Osteocyte (in vitro differentiated cells): ENCODE measurements around the gene LTV1. TPM values are rescaled to one million over a fixed set of nuclear protein-coding genes. Genes with fewer than 3 reads are reported as not detected.

Source experiments
- DNase-seq: peaks from one replicate; pipeline ENCODE4 v3.0.0; 2021; ENCODE audit warnings: mixed read lengths; ENCODE audit not compliant: unreplicated experiment; ENCODE audit errors: extremely low spot score
- H3K27ac Mint-ChIP-seq: one replicate; pipeline ENCODE4 v1.8.0; 2021; ENCODE audit warnings: mild to moderate bottlenecking, mixed read lengths; ENCODE audit not compliant: unreplicated experiment
- H3K27me3 Mint-ChIP-seq: one replicate; pipeline ENCODE4 v1.8.0; 2021; ENCODE audit warnings: mixed read lengths; ENCODE audit not compliant: unreplicated experiment
- H3K36me3 Mint-ChIP-seq: one replicate; pipeline ENCODE4 v1.8.0; 2021; ENCODE audit warnings: mixed read lengths; ENCODE audit not compliant: unreplicated experiment
- H3K4me1 Mint-ChIP-seq: one replicate; pipeline ENCODE4 v1.8.0; 2021; ENCODE audit warnings: mixed read lengths; ENCODE audit not compliant: unreplicated experiment
- H3K4me3 Mint-ChIP-seq: one replicate; pipeline ENCODE4 v1.8.0; 2021; ENCODE audit warnings: mild to moderate bottlenecking, moderate library complexity, mixed read lengths; ENCODE audit not compliant: unreplicated experiment
- H3K9me3 Mint-ChIP-seq: one replicate; pipeline ENCODE4 v1.8.0; 2021; ENCODE audit warnings: mixed read lengths; ENCODE audit not compliant: unreplicated experiment
- total RNA-seq: library from RNA; stranded (reverse); gene quantifications from 2 replicates; pipeline ENCODE4 v1.2.1, GENCODE V29; 2021
- TF ChIP-seq, protein P1 (sequence below): fragments of 200-600 bp; sonication (generic); IDR thresholded peaks from 2 replicates; pipeline ENCODE4 v1.5.0; 2021; ENCODE audit warnings: antibody characterized with exemption, mild to moderate bottlenecking, moderate library complexity

The LTV1 gene
- total RNA-seq, 1 donor from 2014 or later, result 20.3 TPM

DNA sequence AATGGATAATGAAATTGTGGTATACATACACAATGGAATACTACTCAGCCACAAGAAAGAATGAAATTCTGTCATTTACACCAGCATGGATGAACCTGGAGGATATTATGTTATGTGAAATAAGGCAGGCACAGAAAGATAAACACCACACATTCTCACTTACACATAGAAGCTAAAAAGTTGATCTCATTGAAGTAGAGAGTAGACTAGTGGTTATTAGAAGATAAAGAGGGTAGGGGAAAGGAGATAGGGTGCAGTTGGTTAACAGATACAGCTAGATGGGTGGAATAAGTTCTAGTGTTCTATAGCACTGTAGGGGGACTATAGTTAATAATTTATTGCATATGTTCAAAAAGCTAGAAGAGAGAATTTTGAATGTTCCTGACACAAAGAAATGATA, 25.5 kb upstream of the LTV1 start:
- Mint-ChIP-seq H3K4me1 (peaks cover 13% of the 10 kb centered on the region), H3K9me3 (no peaks in the 10 kb centered on the region), H3K36me3 (peaks cover 46% of the 10 kb centered on the region), H3K27ac (no peak overlapping the region), H3K4me3 (no peak overlapping the region), H3K27me3 (no peaks in the 10 kb centered on the region)
- TF ChIP-seq, protein P1, sequence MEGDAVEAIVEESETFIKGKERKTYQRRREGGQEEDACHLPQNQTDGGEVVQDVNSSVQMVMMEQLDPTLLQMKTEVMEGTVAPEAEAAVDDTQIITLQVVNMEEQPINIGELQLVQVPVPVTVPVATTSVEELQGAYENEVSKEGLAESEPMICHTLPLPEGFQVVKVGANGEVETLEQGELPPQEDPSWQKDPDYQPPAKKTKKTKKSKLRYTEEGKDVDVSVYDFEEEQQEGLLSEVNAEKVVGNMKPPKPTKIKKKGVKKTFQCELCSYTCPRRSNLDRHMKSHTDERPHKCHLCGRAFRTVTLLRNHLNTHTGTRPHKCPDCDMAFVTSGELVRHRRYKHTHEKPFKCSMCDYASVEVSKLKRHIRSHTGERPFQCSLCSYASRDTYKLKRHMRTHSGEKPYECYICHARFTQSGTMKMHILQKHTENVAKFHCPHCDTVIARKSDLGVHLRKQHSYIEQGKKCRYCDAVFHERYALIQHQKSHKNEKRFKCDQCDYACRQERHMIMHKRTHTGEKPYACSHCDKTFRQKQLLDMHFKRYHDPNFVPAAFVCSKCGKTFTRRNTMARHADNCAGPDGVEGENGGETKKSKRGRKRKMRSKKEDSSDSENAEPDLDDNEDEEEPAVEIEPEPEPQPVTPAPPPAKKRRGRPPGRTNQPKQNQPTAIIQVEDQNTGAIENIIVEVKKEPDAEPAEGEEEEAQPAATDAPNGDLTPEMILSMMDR, result no peak
- no peak for DNase-seq

DNA sequence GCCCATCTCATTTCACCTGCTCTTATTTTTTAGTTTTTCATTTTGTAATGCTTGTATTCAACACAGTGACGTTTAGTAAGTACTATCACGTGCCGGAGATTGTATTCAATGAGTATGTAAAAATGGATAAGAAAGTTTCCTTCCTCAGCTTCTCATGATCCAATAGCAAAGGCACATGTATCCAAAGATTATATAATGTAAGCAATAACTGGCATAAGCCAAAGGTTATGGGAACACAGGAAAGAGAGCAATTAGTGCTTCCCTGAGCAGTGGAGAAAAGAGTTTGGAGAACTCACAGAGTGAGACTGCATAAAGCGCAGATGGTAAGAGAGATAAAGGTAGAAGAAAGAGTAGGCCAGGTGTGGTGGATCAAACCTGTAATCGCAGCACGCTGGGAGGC, 21.8 kb upstream of the LTV1 start:
- Mint-ChIP-seq H3K36me3 (peaks cover 45% of the 10 kb centered on the region), H3K27ac (no peak overlapping the region), H3K4me1 (peaks cover 38% of the 10 kb centered on the region), H3K27me3 (no peaks in the 10 kb centered on the region), H3K4me3 (no peak overlapping the region), H3K9me3 (no peaks in the 10 kb centered on the region)
- DNase-seq, result no peak
- TF ChIP-seq, protein P1, result no peak

DNA sequence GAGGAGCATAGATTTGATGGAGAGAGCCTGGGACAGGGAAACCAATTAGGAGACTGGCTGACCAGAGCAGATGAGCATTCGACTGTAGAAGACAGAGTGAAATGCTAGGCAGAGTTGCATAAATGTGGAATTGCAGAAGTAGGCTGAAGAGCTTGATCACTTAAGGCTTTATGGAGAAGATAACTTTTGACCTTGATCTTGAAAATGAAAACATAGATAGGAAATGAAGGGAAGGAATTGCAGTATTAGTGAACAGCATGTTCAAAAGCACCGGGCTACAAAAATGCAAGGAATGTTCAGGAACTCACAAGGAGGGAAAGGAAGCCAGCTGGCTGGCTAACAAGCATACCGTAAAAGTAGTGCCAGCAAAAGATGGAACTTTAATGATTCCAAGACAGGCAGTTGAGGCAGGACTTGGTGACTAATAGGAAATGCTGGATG, 20.5 kb upstream of the LTV1 start:
- Mint-ChIP-seq H3K27me3 (no peaks in the 10 kb centered on the region), H3K9me3 (no peaks in the 10 kb centered on the region), H3K4me3 (no peak overlapping the region), H3K36me3 (peaks cover 41% of the 10 kb centered on the region), H3K4me1 (peaks cover 38% of the 10 kb centered on the region), H3K27ac (peak overlapping the region; percentile 63)
- no peak for DNase-seq
- TF ChIP-seq, protein P1, result no peak

DNA sequence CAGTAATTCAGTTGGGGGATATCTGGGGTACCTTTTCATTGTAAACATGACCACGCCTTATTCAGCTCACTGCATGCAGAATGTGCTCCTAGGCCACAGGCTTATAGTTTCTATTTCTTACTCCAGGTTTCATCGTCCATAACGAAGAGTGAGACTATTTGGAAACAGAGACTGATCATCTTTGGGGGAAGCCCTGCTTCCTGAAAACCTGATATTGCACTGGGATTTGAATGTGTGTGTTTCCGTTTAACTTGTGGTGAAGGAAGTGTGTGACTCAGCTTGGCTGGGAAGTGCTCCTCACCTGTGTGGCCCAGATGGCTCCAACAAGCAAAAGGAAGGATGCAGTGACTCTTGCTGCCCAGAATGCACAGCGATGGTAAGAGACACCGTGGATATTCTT, 19.6 kb upstream of the LTV1 start:
- TF ChIP-seq, protein P1, result no peak
- Mint-ChIP-seq H3K36me3 (peaks cover 35% of the 10 kb centered on the region), H3K27ac (peak overlapping the region; percentile 63), H3K27me3 (no peaks in the 10 kb centered on the region), H3K4me1 (peaks cover 40% of the 10 kb centered on the region), H3K4me3 (no peak overlapping the region), H3K9me3 (no peaks in the 10 kb centered on the region)
- DNase-seq, result no peak

DNA sequence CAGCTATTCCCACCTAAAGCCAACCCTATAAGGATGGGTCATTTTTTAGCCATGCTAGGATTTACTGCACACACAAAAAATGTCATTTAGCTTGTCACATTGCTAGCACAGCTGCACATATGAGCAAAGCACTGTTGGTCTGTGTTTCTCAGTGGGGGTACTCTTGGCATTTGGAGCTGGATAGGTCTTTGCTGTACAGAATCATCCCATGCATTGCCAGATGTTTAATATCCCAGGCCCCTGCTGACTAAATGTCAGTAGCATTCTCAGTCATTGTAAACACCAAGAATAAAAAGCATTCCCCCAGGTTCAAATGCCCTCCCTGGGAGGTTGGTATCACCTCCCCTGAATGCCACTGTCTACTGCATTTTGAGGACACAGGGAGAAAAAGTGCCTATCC, 14.6 kb upstream of the LTV1 start:
- DNase-seq, result no peak
- Mint-ChIP-seq H3K36me3 (peaks cover 36% of the 10 kb centered on the region), H3K9me3 (no peaks in the 10 kb centered on the region), H3K4me3 (no peak overlapping the region), H3K4me1 (peaks cover 31% of the 10 kb centered on the region), H3K27me3 (no peaks in the 10 kb centered on the region), H3K27ac (peak overlapping the region; percentile 28)
- TF ChIP-seq, protein P1, result no peak
